GM10266 (cell line): ENCODE measurements around the gene SHCBP1L.

ENCODE experiments used
- DNase-seq: peaks from one replicate; pipeline ENCODE4 v3.0.0; 2012; ENCODE audit errors: extremely low spot score
- TF ChIP-seq, protein P1 (sequence below): IDR thresholded peaks from 2 replicates; pipeline ENCODE4 v1.5.1; 2012; ENCODE audit warnings: mild to moderate bottlenecking, low read depth; ENCODE audit not compliant: control insufficient read depth, insufficient read depth; ENCODE audit errors: missing control alignments

Gene SHCBP1L

DNA sequence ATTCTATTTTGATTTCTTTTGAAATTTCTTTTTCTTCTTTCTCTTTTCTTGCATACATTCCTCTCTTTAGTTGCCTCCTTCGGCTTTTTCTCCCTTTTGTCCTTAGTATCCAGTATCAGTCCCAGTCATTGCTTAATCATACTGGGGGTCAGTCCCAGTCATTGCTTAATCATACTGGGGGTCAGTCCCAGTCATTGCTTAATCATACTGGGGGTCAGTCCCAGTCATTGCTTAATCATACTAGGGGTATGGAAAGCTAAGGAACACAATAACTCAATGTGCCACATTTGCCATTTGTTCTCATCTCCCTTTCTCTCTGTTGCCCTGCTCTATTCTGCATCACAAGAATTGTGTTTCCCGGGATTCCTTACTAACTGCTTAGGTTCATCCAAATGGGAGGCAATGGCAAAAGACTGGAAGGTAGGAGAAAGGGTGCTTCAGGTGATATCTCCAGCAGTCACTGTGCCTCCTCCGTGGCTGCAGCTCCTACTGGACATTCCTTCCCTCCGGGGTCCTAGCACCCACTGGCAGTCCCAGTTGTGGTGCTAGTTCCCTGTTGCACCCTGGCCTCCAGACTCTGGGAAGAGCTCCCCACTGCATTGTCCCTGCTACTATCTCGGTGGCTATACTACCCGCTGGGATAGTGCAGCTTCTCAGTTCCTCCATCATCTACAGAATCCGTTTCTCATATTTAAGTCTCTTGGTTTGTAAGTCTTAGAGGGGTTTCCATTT is 37.6 kb upstream of the SHCBP1L start:
- TF ChIP-seq, protein P1, sequence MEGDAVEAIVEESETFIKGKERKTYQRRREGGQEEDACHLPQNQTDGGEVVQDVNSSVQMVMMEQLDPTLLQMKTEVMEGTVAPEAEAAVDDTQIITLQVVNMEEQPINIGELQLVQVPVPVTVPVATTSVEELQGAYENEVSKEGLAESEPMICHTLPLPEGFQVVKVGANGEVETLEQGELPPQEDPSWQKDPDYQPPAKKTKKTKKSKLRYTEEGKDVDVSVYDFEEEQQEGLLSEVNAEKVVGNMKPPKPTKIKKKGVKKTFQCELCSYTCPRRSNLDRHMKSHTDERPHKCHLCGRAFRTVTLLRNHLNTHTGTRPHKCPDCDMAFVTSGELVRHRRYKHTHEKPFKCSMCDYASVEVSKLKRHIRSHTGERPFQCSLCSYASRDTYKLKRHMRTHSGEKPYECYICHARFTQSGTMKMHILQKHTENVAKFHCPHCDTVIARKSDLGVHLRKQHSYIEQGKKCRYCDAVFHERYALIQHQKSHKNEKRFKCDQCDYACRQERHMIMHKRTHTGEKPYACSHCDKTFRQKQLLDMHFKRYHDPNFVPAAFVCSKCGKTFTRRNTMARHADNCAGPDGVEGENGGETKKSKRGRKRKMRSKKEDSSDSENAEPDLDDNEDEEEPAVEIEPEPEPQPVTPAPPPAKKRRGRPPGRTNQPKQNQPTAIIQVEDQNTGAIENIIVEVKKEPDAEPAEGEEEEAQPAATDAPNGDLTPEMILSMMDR, result no peak
- DNase-seq, result no peak

DNA sequence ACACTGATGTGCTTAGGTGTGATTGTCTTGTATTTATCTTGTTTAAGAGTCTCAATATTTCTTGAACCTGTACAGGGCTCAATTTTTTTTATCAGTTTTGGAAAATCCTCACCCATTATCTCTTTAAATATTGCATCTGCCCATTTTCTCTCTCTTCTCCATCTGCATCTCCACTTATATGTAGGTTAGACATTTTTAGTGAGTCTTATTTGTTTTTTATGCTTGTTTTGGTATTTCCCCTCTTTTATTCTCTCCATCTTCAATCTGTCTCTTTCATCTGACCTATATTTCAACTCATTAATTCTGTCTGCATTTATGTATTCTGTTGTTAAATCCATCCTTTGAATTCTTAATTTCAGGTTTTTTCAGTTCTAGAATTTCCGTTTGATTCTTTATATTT is 32.9 kb upstream of the SHCBP1L start:
- no peak for DNase-seq
- TF ChIP-seq, protein P1, result no peak

DNA sequence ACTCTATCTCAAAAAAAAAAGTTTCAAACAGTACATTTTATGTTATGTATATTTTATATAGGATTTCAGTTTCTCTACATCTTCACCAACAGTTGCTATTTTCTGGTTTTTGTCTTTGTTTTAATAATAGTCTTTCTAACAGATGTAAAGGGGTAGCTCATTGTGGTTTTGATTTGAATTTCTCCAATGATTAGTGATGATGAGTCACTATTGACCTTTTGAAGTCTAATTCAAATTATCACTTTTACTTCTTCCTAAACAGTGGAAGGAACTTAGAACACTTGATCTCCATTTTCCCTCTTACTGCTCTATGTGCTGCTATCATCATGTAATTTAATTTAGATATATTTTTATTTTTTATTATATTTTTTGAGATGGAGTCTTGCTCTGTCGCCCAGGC is 31.7 kb upstream of the SHCBP1L start:
- DNase-seq, result no peak
- TF ChIP-seq, protein P1, result no peak

DNA sequence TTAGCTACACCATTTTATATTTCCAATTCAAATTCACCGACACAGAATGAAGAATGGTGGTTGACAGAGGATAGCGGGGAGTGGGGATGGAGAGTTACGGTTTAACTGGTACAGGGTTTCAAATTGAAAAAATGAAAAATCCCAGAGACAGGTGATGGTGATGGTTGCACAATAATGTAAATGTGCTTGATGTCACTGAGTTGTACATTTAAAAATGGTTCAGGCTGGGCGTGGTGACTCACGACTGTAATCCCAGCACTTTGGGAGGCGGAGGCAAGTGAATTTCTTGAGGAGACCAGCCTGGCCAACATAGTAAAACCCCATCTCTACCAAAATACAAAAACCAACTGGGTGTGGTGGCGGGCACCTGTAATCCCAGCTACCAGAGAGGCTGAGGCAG is 31.2 kb upstream of the SHCBP1L start:
- TF ChIP-seq, protein P1, result no peak
- DNase-seq, result no peak

DNA sequence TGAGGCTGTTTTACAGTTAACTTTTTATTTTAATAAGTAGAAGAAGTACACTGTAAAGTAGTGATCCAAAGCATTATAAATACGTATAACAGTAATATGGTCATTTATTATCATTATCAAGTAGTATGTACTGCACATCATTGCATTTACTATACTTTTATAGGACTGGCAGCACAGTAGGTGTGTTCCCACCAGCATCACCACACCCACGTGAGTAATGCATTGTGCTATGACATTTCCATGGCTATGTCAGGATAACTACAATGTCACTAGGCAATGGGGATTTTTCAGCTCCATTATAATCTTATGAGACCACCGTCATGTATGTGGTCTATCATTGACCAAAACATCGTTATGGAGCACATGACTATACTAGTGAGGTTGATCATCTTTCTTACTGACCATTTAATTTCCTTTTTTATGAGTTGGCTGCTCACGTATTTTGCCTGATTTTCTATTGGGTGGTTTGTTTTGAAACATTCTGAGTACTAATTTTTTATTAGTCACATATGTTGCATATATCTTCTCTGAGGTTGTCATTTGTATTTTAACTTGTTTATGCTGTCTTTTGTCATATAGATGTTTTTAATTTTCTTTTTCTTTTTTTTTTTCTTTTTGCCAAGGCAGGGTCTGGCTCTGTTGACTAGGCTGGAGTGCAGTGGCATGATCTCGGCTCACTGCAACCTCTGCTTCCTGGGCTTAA is 25.3 kb upstream of the SHCBP1L start:
- TF ChIP-seq, protein P1, result no peak
- DNase-seq, result no peak

DNA sequence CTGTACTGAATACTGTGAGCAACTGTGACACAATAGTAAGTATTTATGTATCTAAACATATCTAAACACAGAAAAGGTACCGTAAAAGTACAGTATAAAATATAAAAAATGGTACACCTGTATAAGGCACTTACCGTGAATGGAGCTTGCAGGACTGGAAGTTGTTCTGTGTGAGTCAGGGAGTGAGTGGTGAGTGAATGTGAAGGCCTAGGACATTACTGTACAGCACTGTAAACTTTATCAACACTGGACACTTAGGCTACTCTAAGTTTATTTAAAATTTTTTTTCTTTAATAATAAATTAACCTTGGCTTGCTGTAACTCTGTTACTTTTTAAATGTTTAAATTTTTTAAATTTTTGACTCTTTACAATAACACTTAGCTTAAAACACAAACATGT is 24.5 kb upstream of the SHCBP1L start:
- no peak for DNase-seq
- TF ChIP-seq, protein P1, result no peak

DNA sequence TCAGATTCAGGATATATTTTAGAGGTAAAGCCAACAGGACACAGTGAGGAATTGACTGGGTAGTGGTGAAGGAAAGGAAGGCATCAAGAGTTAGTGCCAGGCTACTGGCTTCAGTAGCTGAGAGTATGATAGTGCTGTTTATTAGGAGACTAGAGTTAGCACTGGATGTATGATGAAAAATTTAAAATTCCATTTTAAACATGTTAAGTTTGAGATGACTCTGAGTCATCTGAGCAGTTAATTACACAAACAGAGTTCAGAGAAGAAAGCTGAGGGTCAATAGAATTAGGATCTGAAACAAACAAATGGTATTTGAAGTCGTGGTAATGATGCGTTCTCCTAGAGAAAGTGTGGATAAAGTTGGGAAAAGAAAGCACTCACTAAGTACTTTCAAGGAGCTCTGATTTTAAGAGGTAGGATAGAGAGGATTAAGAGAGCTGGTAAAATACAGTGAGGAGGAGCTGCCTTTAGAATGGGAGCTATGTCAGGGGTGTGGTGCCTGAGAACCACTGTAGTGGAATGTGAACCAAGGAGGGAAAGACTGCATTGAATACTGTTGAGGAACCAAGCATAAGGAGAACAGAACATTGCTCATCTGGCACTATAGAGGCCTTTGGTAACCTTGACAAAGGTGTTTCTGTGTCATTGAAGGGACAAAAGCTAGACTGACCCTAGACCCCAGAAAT is 21.7 kb upstream of the SHCBP1L start:
- TF ChIP-seq, protein P1, result no peak

More for the DNA sequence above, 21.7 kb upstream of the SHCBP1L start:
- DNase-seq, result no peak
